Mesenteric fat pad (tissue), 1 donor: ENCODE measurements around the gene NOC2L. TPM values are rescaled to one million over a fixed set of nuclear protein-coding genes. Genes with fewer than 3 reads are reported as not detected.

Source experiments
- DNase-seq: peaks from one replicate; pipeline ENCODE4 v3.0.0-alpha.2; 2020; ENCODE audit warnings: low spot score
- long read RNA-seq: library from polyadenylated mRNA; unstranded; transcript quantifications from one replicate; pipeline ENCODE4 v2.0.0, GENCODE V29; 2020
- total RNA-seq: library from RNA; stranded (reverse); fragmentation: NEBNext Ultra II Directional; extraction: Animal tissue kit (Norgen Biotek cat#: 25700); gene quantifications from one replicate; pipeline ENCODE4 v1.2.1, GENCODE V29; 2021
- donor health status: DM: yes; HTN: yes; CAD: no.

NOC2L gene
- 49.8 TPM for total RNA-seq
- long read RNA-seq, transcript NOC2L-201 (19 exons, 2,790 nt): major isoform, 138 of 289 reads
- long read RNA-seq, partial matches to known transcripts: 31 of 289 reads
- long read RNA-seq, other reads (novel, unspliced or antisense): 119 of 289 reads

- peak; percentile 99 for DNase-seq
These were observed at the start of gene NOC2L for GRCh38 chr1:958823-959730. NOC2L (minus strand) TSS chr1:959256; CDS start chr1:959240, 16 bp downstream.

GRCh38 chr1:1006305-1007159, 47.5 kb upstream of the NOC2L start:
- no peak for DNase-seq

- DNase-seq: no peak
These were observed 46.8 kb upstream of the NOC2L start for GRCh38 chr1:1005774-1006304.

GRCh38 chr1:1004780-1005697, 46.0 kb upstream of the NOC2L start:
- DNase-seq: no peak

GRCh38 chr1:1004420-1004779, 45.3 kb upstream of the NOC2L start:
- DNase-seq: no peak

- no peak for DNase-seq
These were observed 44.8 kb upstream of the NOC2L start for GRCh38 chr1:1003618-1004419.

GRCh38 chr1:1001057-1001783, 42.2 kb upstream of the NOC2L start:
- no peak for DNase-seq

GRCh38 chr1:1000357-1001056, 41.5 kb upstream of the NOC2L start:
- no peak for DNase-seq

- DNase-seq: no peak
These were observed 40.8 kb upstream of the NOC2L start, which contains the start of gene HES4 for GRCh38 chr1:999725-1000356. HES4 (minus strand) TSS chr1:1000097; CDS start chr1:999973, 124 bp downstream.

- no peak for DNase-seq
These were observed 40.1 kb upstream of the NOC2L start for GRCh38 chr1:998995-999724.

GRCh38 chr1:998745-998994, 39.6 kb upstream of the NOC2L start:
- no peak for DNase-seq

- DNase-seq: no peak
These were observed 39.1 kb upstream of the NOC2L start for GRCh38 chr1:997993-998744.

GRCh38 chr1:997713-997992, 38.6 kb upstream of the NOC2L start:
- DNase-seq: no peak

GRCh38 chr1:996851-997712, 38.0 kb upstream of the NOC2L start:
- DNase-seq: no peak

GRCh38 chr1:995665-996633, 36.9 kb upstream of the NOC2L start:
- DNase-seq: no peak
